GM19099 (cell line): Measurements from ENCODE around the gene NAT16.

Experiments
- POLR2A ChIP-seq: IDR thresholded peaks from 3 replicates; pipeline ENCODE4 v1.6.1; 2011; ENCODE audit warnings: low read depth; ENCODE audit not compliant: insufficient read length; ENCODE audit errors: extremely low read depth

The NAT16 gene

GRCh38 chr7:101166909-101167644 lies 13.0 kb downstream of the NAT16 start:
- TF ChIP-seq POLR2A: no peak

- no peak for TF ChIP-seq POLR2A
Observed at GRCh38 chr7:101166648-101166908, 13.5 kb downstream of the NAT16 start.

- TF ChIP-seq POLR2A: no peak
Observed at GRCh38 chr7:101165958-101166647, 14.0 kb downstream of the NAT16 start.

GRCh38 chr7:101165075-101165957 lies 14.8 kb downstream of the NAT16 start, which contains the start of gene VGF:
VGF (minus strand) TSS chr7:101165569; CDS start chr7:101164843, 726 bp downstream.
- no peak for TF ChIP-seq POLR2A

GRCh38 chr7:101164071-101164840 lies 15.8 kb downstream of the NAT16 start:
- no peak for TF ChIP-seq POLR2A

- TF ChIP-seq POLR2A: no peak
Observed at GRCh38 chr7:101163279-101164070, 16.6 kb downstream of the NAT16 start.

- TF ChIP-seq POLR2A: peak; percentile 25
Observed at GRCh38 chr7:101162551-101163278, 17.4 kb downstream of the NAT16 start.

GRCh38 chr7:101161692-101162471 lies 18.2 kb downstream of the NAT16 start:
- TF ChIP-seq POLR2A: no peak

- no peak for TF ChIP-seq POLR2A
Observed at GRCh38 chr7:101160910-101161309, 19.2 kb downstream of the NAT16 start.

- TF ChIP-seq POLR2A: no peak
Observed at GRCh38 chr7:101159696-101160674, 20.1 kb downstream of the NAT16 start.

- TF ChIP-seq POLR2A: no peak
Observed at GRCh38 chr7:101156866-101157589, 23.1 kb downstream of the NAT16 start.

- no peak for TF ChIP-seq POLR2A
Observed at GRCh38 chr7:101156277-101156676, 23.8 kb downstream of the NAT16 start.
